GM10248 (cell line): ENCODE data around the gene PDCD11.

Experiments used
- CTCF ChIA-PET: fragments of 300-600 bp; sonication (Branson Sonifier 250); formaldehyde crosslinking; extraction: SDS; loops from one replicate; lab custom pipeline; 2021; ENCODE audit warnings: antibody characterized with exemption; lab: Yijun Ruan, JAX
- POLR2A ChIA-PET: fragments of 350-650 bp; sonication (Branson Sonifier 250); formaldehyde crosslinking; extraction: SDS; loops from one replicate; lab custom pipeline; 2020; ENCODE audit warnings: antibody characterized with exemption; lab: Yijun Ruan, JAX
- DNase-seq: peaks from one replicate; pipeline ENCODE4 v3.0.0; 2012; ENCODE audit errors: extremely low spot score
- CTCF ChIP-seq: IDR thresholded peaks from 2 replicates; pipeline ENCODE4 v1.5.1; 2012; ENCODE audit warnings: mild to moderate bottlenecking, low read depth; ENCODE audit errors: extremely low read depth, missing control alignments, control extremely low read depth

PDCD11 gene

GRCh38 chr10:103452506-103453230, 56.2 kb downstream of the PDCD11 start:
- DNase-seq: no peak
- ChIA-PET CTCF (interaction anchor here (1.0 to 6.3 kb wide), 12 partner anchors 10 to 60 kb away, joined by 3 to 42 read pairs (median 4); partner anchors contain the start of gene NEURL1), POLR2A (interaction anchor here (0.6 kb wide), 1 partner anchor 668 kb away, joined by 4 read pairs; no protein-coding TSS in a partner anchor)
- no peak for TF ChIP-seq CTCF

DNA sequence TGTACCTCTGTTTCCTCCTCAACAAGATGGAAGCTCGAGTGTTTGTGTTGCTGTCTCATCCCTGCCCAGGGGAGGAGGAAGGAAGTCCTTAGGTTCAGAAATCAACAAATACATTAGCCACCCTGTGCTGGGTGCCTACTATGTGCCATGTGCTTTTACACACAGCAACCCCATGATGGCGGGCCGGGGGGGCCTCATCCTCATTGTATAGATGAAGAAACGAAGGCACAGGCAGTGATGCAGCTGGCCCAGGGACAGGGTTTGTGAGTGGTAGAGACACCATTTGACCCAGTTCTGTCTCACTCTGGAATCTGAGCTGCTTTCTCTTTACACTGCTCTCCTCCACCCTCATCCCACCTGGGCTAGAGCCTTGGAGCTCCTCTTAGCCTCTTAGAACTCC, 57.6 kb downstream of the PDCD11 start:
- CTCF ChIA-PET: interaction anchor here (1.0 to 6.3 kb wide), 7 partner anchors 12 to 110 kb away, joined by 3 to 30 read pairs (median 7); partner anchors contain the start of gene NEURL1

GRCh38 chr10:103455235-103455634, 58.8 kb downstream of the PDCD11 start:
- POLR2A ChIA-PET: no interaction called here
- CTCF ChIA-PET: interaction anchor here (1.1 to 1.7 kb wide), 4 partner anchors 10 to 30 kb away, joined by 3 to 7 read pairs (median 6); no protein-coding TSS in a partner anchor
- TF ChIP-seq CTCF: no peak
- no peak for DNase-seq

More for the DNA sequence above, 57.6 kb downstream of the PDCD11 start:
- no peak for TF ChIP-seq CTCF
- DNase-seq: no peak
- POLR2A ChIA-PET: no interaction called here

- no peak for TF ChIP-seq CTCF
- POLR2A ChIA-PET: no interaction called here
- CTCF ChIA-PET: interaction anchor here (1.1 to 1.6 kb wide), 3 partner anchors 20 to 29 kb away, joined by 3 to 7 read pairs (median 5); no protein-coding TSS in a partner anchor
- DNase-seq: no peak
Measured at GRCh38 chr10:103456074-103456660, 59.7 kb downstream of the PDCD11 start.

DNA sequence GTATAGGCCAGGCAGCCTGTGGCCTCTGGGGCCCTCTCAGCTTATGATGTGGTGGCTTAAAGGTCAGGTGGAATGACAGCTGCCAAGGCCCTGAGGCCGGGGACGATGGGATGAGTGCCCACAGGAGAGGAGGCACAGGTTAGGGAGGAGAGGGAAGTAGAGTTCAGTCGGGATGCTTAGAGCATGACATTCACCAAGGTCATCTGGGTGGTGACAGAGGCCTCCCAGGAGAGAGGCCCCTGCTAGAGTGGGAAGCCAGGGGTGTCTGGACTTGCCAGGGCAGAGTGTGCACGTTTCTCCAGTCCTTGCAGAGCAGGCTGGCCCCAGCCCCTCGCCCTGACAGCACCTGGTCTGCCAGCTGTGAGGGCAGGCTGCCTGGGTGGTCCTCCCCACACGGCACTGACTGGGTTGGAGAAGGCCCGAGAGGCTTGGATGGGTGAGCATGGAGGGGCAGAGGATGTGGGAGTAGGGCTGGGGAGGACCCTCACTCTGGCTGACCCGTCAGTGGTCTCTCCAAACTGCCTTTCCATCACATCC, 60.8 kb downstream of the PDCD11 start:
- no peak for TF ChIP-seq CTCF
- ChIA-PET CTCF (interaction anchor here (0.9 kb wide), 3 partner anchors 8 to 28 kb away, joined by 3 to 4 read pairs (median 3); no protein-coding TSS in a partner anchor), POLR2A (no interaction called here)
- DNase-seq: no peak

GRCh38 chr10:103457896-103458583, 61.6 kb downstream of the PDCD11 start:
- no peak for TF ChIP-seq CTCF
- DNase-seq: no peak
- CTCF ChIA-PET: interaction anchor here (0.9 kb wide), 2 partner anchors 23 to 27 kb away, joined by 3 to 4 read pairs; no protein-coding TSS in a partner anchor
- POLR2A ChIA-PET: no interaction called here
